ENCODE data around the gene CYP1A2. TPM values are rescaled to one million over a fixed set of nuclear protein-coding genes. Genes with fewer than 3 reads are reported as not detected.

The CYP1A2 gene
- total and polyA plus RNA-seq, 9 of the 15 experiments (the other 6 are each of a cell fraction or from before 2014, with no cell fraction given), result not detected

DNA sequence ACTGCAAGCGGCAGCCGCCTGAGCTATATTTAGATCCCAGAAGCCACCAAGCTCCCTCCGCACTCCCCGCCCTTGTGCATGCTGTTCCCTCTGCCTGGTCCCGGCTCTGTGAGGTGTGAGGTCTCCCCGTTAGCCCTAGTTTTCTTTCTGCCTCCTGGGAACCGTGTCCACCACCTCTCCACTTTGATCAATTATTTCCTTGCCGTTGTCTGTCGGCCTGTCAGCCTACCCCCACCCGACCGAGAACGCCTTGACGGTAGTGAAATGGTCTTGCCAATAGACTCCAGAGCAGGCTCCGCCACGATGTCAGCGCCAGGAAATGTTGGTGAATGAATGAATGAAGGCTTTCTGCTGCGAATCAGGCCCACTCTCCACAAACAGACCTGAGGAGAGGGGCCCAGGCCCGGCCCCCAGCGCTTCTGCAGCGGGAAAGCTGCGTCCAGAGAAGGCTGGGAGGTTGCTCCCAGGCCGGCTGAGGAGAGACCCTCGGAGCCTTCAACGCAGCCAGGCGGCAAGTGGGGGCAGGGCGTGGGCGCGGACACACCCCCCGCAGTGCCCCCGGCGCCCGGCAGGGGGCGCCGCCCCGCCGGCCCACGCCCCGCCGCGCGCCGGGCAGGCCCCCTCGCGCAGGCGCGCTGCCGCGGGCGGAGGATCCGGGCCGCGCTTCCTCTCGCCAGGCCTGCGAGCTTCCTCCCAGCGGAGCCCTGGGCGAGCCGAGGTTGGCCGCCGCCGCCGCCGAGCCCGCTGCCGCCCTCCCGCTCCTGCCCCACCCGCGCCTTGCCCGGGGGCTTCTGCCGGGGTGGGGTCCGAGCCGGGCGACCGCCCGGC, 33.0 kb downstream of the CYP1A2 start, which contains the start of gene CSK (continued):
- TF ChIP-seq, protein P1, sequence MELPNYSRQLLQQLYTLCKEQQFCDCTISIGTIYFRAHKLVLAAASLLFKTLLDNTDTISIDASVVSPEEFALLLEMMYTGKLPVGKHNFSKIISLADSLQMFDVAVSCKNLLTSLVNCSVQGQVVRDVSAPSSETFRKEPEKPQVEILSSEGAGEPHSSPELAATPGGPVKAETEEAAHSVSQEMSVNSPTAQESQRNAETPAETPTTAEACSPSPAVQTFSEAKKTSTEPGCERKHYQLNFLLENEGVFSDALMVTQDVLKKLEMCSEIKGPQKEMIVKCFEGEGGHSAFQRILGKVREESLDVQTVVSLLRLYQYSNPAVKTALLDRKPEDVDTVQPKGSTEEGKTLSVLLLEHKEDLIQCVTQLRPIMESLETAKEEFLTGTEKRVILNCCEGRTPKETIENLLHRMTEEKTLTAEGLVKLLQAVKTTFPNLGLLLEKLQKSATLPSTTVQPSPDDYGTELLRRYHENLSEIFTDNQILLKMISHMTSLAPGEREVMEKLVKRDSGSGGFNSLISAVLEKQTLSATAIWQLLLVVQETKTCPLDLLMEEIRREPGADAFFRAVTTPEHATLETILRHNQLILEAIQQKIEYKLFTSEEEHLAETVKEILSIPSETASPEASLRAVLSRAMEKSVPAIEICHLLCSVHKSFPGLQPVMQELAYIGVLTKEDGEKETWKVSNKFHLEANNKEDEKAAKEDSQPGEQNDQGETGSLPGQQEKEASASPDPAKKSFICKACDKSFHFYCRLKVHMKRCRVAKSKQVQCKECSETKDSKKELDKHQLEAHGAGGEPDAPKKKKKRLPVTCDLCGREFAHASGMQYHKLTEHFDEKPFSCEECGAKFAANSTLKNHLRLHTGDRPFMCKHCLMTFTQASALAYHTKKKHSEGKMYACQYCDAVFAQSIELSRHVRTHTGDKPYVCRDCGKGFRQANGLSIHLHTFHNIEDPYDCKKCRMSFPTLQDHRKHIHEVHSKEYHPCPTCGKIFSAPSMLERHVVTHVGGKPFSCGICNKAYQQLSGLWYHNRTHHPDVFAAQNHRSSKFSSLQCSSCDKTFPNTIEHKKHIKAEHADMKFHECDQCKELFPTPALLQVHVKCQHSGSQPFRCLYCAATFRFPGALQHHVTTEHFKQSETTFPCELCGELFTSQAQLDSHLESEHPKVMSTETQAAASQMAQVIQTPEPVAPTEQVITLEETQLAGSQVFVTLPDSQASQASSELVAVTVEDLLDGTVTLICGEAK (IDR thresholded peaks at IDR 0.05), result 0 out of 2 replicates have a peak, but pooled peaks have one; percentile 24
- TF ChIP-seq, protein P1 (CRISPR knock-in tag; IDR thresholded peaks at IDR 0.05), result no peak
- no peak for TF ChIP-seq ZNF79 (CRISPR knock-in tag; IDR thresholded peaks at IDR 0.05; ENCODE audit: low read depth)
- TF ChIP-seq ZNF512 (tag; IDR thresholded peaks at IDR 0.05), result no peak
- TF ChIP-seq MEF2A (IDR thresholded peaks at IDR 0.05; ENCODE audit: control insufficient read depth, low read depth, low read length), result peak; percentile 70; the same call in 1 of the 2 replicates
- TF ChIP-seq POLR3A (IDR thresholded peaks at IDR 0.05; ENCODE audit: borderline replicate concordance, extremely low read depth, insufficient read depth, insufficient read length), result no peak
- TF ChIP-seq, protein P2, sequence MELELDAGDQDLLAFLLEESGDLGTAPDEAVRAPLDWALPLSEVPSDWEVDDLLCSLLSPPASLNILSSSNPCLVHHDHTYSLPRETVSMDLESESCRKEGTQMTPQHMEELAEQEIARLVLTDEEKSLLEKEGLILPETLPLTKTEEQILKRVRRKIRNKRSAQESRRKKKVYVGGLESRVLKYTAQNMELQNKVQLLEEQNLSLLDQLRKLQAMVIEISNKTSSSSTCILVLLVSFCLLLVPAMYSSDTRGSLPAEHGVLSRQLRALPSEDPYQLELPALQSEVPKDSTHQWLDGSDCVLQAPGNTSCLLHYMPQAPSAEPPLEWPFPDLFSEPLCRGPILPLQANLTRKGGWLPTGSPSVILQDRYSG (tag; conservative IDR thresholded peaks at IDR 0.05; ENCODE audit: low read depth), result no peak
- no peak for TF ChIP-seq MED1 (CRISPR knock-in tag; IDR thresholded peaks at IDR 0.05; ENCODE audit: borderline replicate concordance)
- TF ChIP-seq DEAF1 (CRISPR knock-in tag; IDR thresholded peaks at IDR 0.05), result no peak
- TF ChIP-seq SMAD4 (CRISPR knock-in tag; conservative IDR thresholded peaks at IDR 0.05), result peak; percentile 61
- TF ChIP-seq FOS (IDR thresholded peaks at IDR 0.05; ENCODE audit: extremely low read depth, insufficient read length), result no peak
- no peak for TF ChIP-seq POLR2B (IDR thresholded peaks at IDR 0.05; ENCODE audit: low read depth, partially characterized antibody)
- no peak for TF ChIP-seq TRIM28 (IDR thresholded peaks at IDR 0.05)

Measured in K562 (cell line).